HG03039 (cell line): ENCODE data around the gene SPTSSB.

ENCODE experiments used
- ATAC-seq: cut with Tn5 transposase; IDR thresholded peaks from one replicate; pipeline ENCODE4 v1.9.1; 2021; ENCODE audit warnings: mild to moderate bottlenecking, moderate library complexity; ENCODE audit not compliant: unreplicated experiment

Gene SPTSSB

DNA sequence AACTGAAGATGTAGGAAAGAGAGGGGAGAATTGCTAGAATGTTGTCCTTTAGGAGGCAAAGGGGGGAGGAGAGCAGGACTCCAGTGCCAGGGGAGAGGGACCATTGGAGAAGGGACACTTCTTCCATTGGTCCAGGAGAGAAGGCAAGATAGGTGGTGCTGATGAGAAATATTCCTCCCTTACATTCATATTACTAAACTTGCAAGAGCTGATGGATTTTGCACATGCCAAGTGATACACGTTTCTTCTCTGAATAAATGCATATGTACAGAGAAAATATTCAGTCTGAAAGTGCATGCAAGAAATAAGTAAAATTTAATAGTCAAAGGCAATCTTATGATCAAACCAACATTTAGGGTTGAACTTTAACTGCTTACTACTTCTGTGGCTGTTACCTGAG, 21.5 kb upstream of the SPTSSB start:
- no peak for ATAC-seq

DNA sequence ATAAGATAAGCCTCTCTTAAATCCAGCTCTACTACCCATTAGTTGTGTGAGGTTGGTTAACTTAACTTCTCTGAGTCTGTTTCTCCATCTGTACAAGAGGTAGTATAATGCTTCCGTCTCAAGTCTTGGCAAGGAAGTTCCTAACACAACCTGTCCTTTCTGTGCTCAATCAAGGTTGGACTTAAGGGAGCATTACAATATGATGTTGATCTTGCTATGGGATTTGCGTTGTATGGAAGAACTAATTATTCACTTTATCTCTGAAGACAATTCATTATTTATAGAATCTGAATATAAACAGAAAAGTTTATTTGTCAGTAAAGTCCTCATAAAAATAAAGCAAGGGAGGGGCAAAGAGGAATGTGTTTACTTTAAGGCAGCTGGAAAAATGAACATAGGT, 18.9 kb upstream of the SPTSSB start:
- no peak for ATAC-seq

DNA sequence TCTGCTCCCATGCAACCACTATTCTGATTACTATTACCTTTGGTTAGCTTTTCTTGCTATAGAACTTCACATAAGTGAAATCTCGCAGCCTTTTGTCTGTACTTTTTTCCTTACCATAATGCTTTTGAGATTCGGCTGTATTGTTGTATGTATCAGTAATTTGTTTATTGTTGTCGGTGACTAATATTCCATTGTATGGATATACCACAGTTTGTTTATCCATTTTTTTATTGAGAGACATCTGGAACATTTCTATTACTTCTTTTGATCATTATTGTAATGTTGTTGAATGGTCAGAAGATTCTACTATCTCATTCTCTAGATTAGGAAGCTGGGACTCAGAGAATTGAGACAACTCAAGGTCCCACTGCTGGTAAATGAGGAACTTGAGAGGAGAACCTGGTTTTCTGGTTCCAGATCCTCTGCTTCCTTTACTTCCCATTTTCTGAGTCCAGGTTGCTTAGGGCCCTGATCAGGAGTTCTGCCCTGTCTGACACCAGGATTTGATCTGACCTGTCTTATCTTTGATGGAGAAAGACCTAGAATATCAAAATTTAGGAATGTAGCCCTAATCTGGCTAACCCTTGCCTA, 18.2 kb upstream of the SPTSSB start:
- ATAC-seq = no peak

DNA sequence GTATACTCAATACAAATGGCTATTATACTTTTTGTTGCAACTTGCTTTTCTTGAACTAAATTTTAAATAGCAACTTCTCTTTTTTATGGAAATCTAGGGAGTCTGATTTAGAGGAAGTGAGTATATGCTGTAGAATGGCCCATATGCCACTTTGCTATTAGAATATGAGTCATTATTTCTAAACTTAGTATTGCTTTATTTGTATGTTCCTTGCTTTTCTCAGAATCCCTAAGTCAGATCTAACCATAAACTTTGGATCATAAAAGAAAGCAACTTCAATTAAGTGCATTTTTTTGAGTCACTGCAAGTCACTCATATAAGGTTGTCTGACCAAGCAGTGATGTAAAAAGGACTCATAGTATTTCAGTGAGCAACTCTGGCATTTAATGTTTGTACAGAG, 17.5 kb upstream of the SPTSSB start:
- ATAC-seq = no peak

DNA sequence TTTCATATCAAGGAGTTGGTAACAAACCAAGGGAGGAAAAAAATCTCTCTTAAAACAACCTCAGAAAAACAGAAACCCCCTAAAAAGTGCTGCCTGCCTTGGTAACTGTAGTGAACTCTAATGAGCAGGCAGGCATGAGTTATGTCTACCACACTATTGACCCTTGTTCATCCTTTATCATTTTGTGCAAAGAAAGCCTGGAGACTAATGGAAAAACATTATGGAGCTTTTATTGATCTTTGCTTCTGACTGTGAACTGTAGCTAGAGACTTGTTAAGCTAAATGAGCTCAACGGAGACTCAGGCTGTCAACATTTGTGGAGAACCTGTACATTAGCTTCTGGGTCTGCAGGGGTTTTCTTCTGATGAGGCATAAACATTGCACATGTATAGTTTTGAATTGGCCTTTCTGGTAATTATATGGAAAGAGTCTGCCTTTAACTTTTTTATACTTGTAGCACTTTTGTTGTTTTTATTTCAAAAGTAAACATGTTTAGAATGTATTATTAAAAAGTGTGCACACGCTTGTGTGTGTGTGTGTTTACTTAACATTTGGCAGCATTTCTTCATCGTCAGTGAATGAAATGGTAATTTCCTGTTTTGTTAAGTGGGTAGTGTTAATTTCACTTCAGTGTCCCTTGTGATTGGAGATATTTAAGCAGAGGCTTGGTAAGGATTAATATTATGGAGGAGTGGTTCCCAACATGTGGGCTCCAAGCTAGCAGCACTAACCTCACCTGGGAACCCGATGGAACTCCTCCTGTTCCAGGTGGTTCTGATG, 15.9 kb upstream of the SPTSSB start:
- ATAC-seq = no peak

DNA sequence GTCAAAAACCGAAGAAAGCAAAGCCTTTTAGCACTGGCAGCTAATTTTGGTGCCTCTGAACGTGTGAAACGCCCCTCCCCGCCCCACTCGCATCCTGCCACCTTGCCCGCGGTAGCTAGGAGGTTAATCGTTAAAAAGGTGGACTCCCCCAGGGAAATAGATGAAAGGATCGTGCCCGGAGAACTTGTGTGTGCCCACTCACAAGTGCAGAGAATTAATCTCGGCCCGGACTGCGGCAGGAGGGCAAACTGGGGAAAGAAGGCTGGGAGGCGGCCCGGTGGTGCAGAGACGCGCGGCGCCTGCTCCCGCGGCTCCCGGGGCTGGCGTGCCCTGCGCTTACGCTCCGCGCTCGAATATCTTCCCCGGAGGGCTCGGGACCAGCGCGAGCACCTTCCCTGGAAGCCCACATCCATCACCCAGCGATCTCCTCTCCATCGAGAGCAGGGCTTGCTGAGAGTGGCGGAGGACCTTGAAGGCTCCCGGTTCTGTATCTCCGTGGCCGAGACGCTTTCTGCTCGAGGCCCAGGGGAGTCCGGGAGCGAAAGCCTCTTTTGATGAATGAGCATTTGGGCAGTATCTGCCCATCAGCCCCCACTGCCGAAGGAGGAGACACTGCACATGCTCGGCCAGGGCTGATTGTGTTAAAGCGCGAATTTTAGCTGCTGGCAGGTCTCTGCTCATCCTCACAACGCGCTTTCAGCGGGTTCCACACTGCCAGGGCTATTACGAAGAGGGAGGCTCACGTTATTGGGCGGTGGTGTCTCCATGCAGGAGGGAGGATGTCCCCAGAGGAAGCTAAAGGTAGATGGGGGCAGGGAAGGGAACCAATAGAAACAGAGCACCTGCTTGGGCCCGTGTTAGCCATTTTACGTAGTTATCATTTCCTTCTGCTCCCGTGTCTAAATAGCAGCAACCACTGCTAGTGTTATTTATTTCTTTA, 1.3 kb upstream of the SPTSSB start:
- ATAC-seq = no peak

DNA sequence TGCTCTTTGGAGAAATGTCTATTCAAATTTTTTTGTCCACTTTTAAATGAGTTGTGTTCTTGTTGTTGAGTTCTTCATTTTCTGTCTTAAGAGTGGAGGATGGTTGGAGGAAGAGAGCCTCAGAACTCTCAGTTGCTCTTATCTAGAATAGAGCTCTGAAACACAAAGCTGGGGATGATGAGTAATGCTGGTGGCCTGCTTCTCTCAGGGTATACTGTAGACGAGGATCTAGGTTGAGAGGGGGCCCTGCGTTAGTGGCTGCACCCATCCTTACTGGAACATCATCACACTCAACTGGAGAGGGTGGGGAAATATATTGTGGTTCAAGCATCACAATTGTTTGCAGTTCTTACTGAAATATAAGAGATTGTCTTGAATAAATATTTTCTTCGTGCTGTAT, 1.8 kb downstream of the SPTSSB start:
- ATAC-seq = no peak

DNA sequence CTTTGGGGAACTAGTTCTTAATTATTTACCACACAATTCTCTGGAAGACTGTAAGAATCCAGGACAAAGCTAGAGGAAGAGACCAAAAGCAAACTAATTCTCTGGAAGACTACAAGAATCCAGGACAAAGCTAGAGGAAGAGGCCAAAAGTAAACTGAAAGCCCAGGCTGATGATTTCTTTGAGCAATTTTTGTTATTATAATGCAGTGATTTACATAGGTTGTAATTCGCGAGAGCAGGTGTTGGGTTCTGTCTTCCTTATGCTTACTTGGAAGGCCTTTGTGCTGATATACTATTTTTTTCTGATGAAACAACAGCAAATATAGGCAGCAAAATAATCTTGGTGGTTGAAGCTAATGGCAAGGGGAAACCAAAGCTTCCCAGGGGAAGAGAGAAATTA, 5.2 kb downstream of the SPTSSB start:
- ATAC-seq = no peak

DNA sequence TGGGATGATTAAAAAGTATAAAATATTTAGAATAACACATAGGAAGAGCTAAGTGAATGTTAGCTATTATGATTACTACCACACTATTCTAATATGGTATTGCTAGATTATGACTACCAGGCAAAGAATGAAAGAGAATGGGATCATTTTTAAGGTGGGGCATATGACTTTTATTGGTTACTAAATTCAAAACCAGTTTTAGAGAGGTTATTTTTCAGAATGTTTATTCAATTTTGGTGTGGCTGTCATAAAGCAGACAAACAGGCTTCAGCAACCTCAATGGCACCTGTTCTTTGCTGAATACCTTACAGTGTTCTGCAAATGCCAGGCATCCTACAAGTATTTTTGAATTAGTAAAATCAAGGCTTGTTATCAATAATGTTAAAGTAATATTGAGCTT, 12.8 kb downstream of the SPTSSB start:
- no peak for ATAC-seq

DNA sequence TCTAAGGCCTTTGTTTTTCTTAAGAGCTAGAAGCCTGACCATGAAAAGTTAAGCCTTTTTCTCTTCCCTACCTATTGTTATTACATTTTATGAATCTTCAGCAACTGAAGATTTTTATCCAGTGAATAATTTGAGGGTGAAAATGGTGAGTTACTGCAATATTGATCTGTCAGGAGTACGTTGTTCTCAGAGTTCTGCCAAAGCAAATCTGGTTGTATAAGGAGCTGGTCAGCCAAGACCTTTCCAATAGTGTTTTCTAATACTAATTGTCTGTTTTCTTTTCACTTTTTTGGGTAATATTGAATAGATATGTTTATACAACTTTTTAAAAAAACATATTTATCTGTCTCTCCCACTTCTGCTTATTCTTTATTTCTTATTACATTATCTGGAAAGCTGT, 15.0 kb downstream of the SPTSSB start:
- ATAC-seq = no peak

DNA sequence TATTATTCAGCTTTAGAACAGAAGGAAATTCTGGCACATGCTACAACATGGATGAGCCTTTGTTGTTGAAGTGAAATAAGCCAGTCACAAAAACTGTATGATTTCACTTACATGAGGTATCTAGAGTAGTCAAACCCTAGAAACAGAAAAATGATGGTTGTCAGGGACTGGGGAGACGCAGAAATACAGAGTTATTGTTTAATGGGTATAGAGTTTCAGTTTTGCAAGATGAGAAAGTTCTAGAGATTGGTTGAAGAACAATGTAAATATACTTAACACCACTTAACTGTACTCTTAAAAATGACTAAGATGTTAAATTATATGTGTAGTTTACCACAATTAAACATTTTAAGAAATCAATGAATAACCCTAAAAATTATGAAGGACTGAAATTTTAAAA, 15.8 kb downstream of the SPTSSB start:
- no peak for ATAC-seq

DNA sequence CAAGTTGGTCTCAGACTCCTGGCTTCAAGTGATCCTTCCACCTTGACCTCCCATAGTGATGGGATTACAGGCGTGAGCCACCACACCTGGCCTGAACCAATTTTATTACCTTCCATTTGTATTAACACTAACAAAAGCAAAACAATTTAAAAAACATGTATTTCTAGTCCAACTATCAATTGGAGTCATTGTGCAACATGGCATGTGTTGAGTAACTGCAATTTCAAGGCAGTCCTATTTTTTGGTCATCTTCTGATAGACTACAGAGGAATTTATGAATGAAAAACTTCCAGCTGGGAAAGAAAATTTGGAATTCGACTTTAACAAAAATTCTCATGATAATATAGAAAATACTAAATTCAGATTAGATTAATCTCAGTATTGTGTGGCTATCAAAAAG, 16.8 kb downstream of the SPTSSB start:
- no peak for ATAC-seq

DNA sequence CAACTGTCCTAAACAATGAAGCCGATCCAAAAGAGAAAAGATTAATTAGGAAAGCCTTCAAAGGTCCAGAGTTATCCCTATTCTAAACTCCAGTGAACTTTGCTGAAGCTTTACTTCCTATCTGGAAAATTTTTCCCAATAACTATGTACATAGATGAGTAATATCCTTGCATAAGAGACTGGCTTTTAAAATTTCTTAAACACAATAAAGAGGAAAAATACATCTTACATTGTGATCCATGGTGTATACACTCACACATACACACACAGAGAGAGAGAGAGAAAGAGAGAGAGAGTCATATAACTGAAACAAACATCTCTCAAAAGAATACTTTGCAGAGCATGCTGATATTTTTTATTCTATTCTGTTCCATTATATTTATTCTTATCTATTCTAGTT, 20.0 kb downstream of the SPTSSB start:
- ATAC-seq = no peak

DNA sequence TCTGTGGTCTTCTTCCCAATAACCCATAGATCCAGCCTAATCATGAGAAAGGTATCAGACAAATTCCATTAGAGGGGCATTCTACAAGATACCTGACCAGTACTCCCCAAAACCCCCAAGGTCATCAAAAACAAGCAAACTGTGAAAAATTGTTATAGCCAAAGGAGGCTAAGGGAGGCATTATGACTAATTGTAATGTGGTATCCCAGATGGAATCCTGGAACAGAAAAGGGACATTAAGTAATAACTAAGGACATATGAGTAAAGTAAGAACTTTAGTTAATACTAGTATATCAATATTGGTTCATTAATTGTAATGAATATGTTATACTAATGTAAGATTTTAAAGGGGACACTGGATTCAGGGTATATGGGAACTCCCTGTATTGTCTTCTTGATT, 20.4 kb downstream of the SPTSSB start:
- ATAC-seq = no peak

DNA sequence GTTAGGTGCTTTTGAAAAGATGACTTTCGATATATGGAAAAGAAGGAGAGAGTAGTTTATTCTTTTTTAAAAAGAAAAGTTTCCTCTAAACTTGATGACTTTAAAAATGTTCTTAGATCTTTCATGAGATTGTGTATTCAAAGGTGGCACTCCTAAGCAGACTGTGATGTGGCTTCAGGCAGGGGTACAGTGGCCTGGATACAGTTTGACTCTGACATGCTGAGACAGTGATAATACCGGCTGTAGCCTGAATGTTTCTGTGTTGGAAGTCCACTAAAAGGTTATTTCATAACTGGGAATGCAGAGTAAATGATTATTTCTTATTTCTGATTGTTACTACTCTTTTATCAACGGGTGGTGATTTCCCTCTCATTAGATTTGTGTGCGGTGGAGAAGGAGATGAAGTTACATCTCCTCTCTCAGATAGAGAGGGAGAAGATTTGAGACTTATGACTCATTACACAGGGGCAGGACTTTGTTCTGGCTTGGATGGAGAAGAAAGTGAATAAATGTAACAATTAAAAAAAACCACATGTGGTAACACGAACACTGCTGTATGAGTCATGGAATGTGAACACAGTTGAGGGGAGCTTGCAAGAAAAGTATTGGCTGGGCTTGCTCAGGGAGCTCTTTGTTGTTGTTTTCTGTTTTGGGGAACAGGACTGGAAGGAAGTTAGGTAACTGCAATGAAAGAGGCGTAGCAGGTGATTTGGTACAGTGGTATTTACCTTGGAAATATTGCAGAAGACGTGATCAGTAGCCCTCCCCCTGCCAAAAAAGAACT, 21.6 kb downstream of the SPTSSB start:
- ATAC-seq = no peak

DNA sequence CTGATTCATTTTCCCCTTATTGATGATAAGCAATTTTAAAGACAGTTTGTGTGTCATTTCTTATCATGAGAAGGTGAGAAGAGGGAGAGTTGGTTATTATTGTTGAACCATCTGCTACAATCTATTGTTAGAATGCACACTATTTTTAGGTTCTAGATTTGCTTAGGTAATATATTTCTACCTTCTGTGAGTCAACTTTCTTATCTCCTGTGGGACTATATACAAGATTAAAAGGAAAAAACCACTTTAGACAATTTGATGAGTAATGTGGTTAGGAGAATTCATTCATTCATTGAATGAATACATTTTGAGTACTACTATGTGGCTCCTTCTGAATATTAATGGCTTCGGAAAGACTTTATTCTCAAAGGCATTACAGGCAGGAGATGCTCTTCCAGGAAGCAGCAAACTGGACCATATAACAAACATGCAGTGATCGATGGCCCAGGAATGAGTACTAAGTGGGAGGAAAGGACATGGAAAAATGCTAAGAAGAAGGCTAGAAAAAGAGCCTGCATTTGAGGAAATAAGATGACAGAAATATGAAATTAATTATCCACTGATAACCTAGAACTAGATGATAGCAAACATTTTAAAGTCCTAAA, 22.4 kb downstream of the SPTSSB start:
- ATAC-seq = no peak

DNA sequence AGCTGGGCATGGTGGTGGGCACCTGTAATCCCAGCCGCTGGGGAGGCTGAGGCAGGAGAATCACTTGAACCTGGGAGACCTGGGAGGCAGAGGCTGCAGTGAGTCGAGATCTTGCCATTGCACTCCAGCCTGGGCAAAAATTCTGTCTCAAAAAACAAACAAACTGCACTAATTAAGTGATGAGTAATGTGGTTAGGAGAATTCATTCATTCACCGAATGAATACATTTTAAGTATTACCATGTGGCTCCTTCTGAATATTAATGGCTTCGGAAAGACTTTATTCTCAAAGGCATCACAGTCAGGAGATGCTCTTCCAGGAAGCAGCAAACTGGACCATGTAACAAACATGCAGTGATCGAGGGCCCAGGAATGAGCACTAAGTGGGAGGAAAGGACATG, 23.6 kb downstream of the SPTSSB start:
- no peak for ATAC-seq

DNA sequence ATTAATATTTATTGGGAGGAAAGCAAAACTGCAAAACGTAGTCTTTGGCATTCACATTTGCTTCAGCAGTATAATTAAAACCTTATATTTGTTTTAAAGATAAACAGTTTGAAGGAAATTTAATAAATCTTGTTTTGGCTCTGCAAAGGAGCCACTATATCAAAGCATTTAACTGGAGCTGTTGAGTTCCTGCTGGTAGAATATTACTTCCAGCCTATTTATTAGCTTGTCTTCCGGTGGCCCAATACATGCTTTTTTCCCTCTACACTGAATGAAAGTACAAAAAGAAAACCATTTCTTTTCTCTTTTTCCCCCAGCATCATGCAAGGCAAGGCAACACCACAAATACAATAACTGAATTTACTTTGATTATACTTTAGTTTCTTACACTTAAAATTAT, 26.3 kb downstream of the SPTSSB start:
- ATAC-seq = no peak

DNA sequence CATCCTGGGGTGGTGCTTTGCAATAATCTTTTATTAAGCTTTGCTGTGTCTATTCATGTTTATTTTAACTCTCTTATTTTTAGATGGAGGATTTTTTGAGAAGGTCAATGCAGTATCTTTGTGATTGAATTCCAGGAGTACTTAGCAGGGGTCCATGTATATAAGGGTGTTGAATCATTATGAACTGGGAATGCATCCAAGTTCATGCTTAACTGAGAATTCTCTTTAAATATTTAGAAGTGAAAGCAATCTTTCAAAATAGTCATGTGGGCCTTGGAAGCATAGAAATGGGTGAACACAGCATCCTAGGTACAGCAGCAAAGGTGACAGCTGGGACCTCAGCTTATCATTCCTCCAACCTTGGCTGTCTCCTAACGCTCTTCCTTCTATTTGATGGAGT, 27.3 kb downstream of the SPTSSB start:
- no peak for ATAC-seq

DNA sequence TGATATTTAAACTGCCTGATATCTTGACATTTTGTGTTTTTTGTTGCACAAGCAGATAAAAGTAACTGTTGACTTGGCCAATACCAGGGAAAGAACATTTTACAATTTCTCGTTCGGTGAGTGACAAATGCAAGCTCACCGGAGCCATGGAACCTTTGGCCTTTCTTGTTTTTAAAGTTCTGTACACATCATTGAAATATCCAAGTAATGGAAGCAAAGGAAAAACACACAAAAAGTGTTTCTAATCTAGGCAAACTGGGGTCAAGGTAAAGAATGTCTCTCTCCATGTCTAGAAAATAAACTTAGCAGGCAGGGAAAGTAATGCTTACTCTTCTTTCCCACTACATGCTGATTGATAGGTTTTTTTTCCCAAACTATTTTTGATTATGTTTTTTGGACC, 27.8 kb downstream of the SPTSSB start:
- no peak for ATAC-seq

DNA sequence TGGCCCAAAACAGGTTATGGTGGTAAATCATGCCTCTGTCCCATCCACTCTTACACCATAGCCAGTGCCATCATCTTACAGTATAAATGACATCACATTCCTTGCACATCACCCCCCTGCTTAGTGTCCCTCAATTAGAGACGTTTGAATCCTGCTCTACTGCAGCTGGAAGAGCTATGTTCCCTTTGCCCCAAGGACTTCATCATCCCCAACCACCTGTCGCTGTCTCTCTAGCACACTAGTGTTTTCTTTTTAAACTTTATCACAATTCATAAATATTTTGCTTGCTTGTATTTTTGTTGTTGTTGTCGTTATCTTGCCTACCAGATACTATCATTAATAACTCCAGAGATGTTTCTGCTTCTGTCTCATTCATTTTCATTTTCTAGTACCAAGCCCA, 28.7 kb downstream of the SPTSSB start:
- ATAC-seq = no peak
